ENCODE data around the gene SLC25A23.

DNA sequence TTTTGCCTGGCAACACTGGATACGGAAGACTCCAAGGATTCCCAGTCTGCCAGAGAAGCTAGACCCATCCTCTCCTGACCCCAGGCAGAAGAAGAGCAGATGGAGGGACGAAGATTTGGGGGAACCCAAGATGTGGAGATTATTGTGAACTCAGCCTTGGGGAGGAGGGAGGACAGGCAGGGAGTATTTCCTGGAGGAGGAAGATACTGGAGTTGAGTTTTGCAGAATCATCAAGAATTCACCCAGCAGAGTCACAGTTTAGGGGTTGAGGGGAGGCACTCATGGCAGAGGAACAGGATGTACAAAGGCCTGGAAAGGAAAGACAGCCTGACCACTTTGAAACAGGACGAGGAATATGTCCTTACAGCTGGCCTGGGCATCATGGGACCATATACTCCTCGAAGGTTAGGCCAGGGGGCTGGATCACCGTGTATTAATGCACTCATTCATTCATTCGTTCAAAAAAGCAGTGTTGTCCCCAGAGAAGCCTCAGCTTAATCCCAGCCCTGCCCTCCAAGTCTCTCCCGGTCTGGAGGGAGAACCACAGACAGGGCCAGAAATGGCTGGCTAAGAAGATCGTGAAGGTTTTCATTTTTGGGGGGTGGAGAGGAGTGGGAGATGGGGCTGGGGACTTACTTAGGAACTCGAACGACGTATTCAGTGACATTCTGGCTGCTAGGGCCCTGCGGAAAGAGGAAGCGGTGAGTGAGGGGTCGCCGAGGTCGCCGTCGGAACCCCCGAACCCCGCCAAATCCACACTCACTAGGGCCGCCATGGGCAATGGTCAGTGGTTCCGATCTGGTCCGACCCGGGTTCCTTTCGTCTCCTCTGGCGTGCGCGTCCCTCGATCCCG lies 67.1 kb downstream of the SLC25A23 start:
- TF ChIP-seq POLR2A (IDR thresholded peaks at IDR 0.05; ENCODE audit: low read length) = no peak
- no peak for TF ChIP-seq NR3C1 (IDR thresholded peaks at IDR 0.05)
